Hypothalamus (tissue), 51 donors: ENCODE data around the gene RCAN2.

Experiments used
- DNase-seq, 51 donors: peaks; one replicate each; lab custom pipeline; 2025; lab: John Stamatoyannopoulos, UW

Gene RCAN2

GRCh38 chr6:46269447-46270229 is 221.6 kb downstream of the RCAN2 start:
- DNase-seq = peak in 23 of 51 donors; percentile 3 to 58 (median 17)

- DNase-seq = no peak
Observed at GRCh38 chr6:46267515-46267914, 223.7 kb downstream of the RCAN2 start.

GRCh38 chr6:46265373-46265772 is 225.9 kb downstream of the RCAN2 start:
- no peak for DNase-seq

- DNase-seq = no peak
Observed at GRCh38 chr6:46263707-46264086, 227.6 kb downstream of the RCAN2 start.

- DNase-seq = no peak
Observed at GRCh38 chr6:46262928-46263706, 228.1 kb downstream of the RCAN2 start.

GRCh38 chr6:46258249-46258648 is 233.0 kb downstream of the RCAN2 start:
- no peak for DNase-seq

GRCh38 chr6:46255528-46255927 is 235.7 kb downstream of the RCAN2 start:
- DNase-seq = no peak

GRCh38 chr6:46254946-46255345 is 236.3 kb downstream of the RCAN2 start:
- DNase-seq = no peak

GRCh38 chr6:46254331-46254730 is 236.9 kb downstream of the RCAN2 start:
- DNase-seq = no peak

- no peak for DNase-seq
Observed at GRCh38 chr6:46251583-46252339, 239.5 kb downstream of the RCAN2 start.

GRCh38 chr6:46248143-46248542 is 243.1 kb downstream of the RCAN2 start:
- no peak for DNase-seq

GRCh38 chr6:46246727-46247126 is 244.5 kb downstream of the RCAN2 start:
- no peak for DNase-seq

GRCh38 chr6:46246081-46246480 is 245.2 kb downstream of the RCAN2 start:
- no peak for DNase-seq

GRCh38 chr6:46244670-46245069 is 246.6 kb downstream of the RCAN2 start:
- DNase-seq = no peak

GRCh38 chr6:46243754-46244153 is 247.5 kb downstream of the RCAN2 start:
- no peak for DNase-seq

GRCh38 chr6:46242921-46243320 is 248.3 kb downstream of the RCAN2 start:
- DNase-seq = no peak

- DNase-seq = no peak
Observed at GRCh38 chr6:46240866-46241565, 250.2 kb downstream of the RCAN2 start.

- no peak for DNase-seq
Observed at GRCh38 chr6:46236752-46237151, 254.5 kb downstream of the RCAN2 start.

GRCh38 chr6:46235242-46235641 is 256.0 kb downstream of the RCAN2 start:
- no peak for DNase-seq

- DNase-seq = no peak
Observed at GRCh38 chr6:46234700-46235099, 256.5 kb downstream of the RCAN2 start.

- DNase-seq = no peak
Observed at GRCh38 chr6:46234156-46234556, 257.1 kb downstream of the RCAN2 start.
